ENCODE data around the gene C9orf43.
A peak's percentile ranks its signal among the peaks of the same experiment; 100 is the strongest.
"Not testable (repeated sequence)": the region's sequence is repeated elsewhere in the genome, so short reads cannot be mapped to it uniquely, and the experiment has no call there.

Gene C9orf43

GRCh38 chr9:113381909-113382411, 28.6 kb upstream of the C9orf43 start:
- DNase-seq (ENCODE audit: low read depth): no peak

GRCh38 chr9:113386571-113387393, 23.8 kb upstream of the C9orf43 start:
- DNase-seq (ENCODE audit: low read depth): no peak

DNA sequence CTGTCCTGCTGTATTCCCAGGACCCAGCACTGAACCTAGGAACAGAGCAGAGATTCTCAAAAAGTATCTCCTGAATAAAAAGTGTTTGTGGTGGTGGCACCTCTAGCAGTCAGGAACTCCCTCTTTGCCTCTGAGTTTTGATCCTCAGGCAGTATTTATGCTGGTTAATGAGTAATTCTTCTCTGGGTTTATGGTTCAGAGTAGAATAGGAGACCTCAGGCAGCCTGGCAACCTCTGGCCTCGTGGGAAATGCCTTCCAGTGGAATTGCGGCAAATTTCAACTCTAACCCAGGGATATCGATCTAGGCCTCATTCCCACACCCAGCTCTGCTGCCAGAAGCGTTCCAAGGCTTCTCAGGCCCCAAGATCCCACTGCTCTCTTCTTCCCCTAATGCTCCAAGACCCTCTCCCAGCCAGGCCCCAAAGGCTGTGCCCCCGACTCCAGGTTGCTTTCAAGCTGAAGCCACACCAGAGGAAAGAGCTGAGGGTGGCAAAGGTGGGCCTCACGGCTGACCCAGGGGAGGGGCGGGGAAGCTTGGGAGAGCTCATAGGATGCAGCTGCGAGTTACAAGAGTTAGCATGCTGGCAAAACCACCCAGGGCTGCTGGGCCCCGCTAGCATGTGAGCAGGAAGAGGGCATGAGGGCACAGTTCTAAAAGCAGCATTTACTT, 22.9 kb upstream of the C9orf43 start:
- DNase-seq (ENCODE audit: low read depth): no peak

DNA sequence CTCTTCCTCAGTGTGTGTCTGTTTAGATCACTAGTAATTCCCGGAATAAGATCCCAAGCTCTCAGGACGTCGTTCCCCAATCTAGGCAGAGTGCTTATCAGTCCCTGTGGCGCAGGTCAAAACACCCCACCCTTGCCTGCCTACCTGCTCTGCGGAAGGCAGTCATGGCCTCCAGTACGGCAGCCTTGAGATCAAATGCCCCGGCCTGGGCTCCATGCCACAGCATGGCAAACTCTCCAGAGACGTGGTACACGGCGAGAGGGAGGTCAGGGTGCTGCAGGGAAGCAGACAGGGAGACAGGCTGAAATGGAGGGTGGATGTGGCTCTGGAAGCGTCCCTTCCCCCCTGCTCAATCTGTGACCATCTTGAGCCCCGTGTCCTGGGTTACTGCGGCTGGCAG, 21.7 kb upstream of the C9orf43 start:
- no peak for DNase-seq (ENCODE audit: low read depth)

- no peak for DNase-seq (ENCODE audit: low read depth)
Observed at GRCh38 chr9:113389451-113389850, 21.1 kb upstream of the C9orf43 start.

DNA sequence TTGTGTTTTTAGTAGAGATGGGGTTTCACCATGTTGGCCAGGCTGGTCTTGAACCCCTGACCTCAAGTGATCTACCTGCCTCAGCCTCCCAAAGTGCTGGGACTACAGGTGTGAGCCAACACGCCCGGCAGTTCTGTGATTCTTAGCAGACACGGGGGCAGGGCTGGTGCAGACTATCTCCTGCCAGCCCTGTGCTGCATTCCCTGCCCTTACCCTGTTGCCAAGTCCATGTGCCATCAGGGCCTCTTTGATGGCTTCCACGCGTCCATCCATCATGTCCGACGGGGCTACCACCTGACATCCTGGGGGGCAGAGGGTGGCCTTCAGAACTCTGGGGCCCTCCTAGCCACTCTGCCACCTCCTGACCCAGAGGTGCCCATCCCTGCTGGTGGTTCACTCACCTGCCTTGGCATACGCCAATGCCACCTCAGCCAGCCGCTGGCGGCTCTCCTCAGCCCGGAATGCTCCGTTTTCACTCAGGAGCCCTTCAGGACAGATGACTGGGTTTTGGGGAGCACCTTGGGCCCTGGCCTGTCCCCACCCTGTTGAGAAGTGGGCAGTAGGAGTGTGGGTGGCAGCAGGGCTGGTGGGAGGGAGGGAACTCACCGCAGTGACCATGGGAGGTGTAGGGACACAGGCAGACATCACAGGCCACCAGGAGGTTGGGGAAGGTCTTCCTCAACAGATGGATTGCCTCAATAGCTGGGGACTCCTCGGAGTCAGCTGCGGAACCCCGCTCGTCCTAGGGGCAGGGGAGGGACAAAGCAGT, 20.2 kb upstream of the C9orf43 start:
- DNase-seq (ENCODE audit: low read depth): no peak

GRCh38 chr9:113391917-113392316, 18.6 kb upstream of the C9orf43 start:
- DNase-seq (ENCODE audit: low read depth): no peak

DNA sequence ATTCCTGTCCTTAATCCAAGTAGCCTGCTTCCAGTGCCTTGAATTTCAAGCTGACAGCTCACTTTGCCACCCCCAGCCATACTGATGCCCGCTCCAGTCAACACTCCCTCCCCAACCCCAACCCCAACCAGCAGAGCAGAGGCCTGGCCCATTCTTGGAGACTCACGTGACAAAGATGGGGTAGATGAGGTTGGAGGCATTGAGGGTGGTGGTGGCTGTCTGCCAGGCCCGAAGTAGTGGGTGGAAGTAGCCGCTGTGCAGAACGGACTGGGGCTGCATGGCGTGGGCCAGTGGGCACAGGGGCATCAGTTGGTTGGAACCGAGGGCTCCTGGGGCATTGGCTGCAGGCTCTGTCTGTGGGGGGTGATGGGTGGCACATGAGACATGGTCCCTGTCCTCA, 17.3 kb upstream of the C9orf43 start:
- no peak for DNase-seq (ENCODE audit: low read depth)

GRCh38 chr9:113395000-113395861, 15.3 kb upstream of the C9orf43 start:
- DNase-seq (ENCODE audit: low read depth): no peak

GRCh38 chr9:113397203-113397631, 13.3 kb upstream of the C9orf43 start:
- DNase-seq (ENCODE audit: low read depth): no peak

DNA sequence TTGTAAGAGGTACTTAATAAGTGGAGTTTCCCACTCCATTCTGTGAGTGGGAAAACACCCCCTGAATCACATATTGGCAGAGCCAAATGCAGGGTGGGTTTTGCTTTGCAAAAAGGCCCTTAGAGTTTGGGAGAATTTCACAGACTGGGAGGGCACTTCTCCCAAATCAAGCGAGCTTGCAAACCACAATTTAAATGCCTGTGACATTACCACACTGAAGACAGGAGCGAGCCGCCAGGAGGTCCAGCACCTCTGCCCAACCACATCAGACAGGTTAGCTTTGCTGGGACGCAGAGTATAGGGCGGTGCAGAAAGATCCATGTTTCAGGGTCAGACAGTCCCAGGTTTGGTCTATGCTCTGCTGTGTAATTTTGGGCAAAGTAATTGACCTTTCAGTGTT, 11.8 kb upstream of the C9orf43 start:
- DNase-seq (ENCODE audit: low read depth): no peak

DNA sequence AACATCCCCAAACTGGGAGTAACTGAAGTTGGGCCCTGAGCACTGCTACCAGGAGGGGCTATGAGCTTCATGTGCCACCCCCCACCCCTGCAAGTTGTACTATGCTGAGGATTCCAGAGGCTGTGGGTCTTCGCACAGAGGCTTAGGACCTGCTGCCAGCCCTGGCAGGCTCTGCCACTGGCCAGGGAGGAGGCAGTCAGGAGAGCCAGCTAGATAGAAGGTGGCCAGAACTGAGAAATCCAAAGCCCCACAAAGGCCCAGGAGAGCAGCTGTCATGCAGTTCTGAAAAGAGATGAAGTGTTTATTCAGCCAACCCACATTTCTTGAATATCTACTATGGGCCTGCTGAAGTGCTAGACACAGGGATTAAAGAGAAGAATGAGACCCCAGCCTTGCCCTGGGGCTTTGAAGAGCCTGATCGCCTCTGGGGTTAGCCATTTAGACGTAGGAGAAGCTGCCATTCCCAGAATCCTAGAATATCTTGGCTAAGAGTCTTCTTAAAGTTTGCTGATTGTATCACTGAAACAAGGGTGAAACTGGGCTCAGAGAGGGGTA, 10.8 kb upstream of the C9orf43 start:
- DNase-seq (ENCODE audit: low read depth): no peak

- peak; percentile 99 for DNase-seq (ENCODE audit: low read depth)
Observed at GRCh38 chr9:113401027-113401792, 9.3 kb upstream of the C9orf43 start, which contains the start of gene ALAD. Gene ALAD (minus strand): TSS chr9:113401284. CDS start chr9:113393559, 7,725 bp downstream.

DNA sequence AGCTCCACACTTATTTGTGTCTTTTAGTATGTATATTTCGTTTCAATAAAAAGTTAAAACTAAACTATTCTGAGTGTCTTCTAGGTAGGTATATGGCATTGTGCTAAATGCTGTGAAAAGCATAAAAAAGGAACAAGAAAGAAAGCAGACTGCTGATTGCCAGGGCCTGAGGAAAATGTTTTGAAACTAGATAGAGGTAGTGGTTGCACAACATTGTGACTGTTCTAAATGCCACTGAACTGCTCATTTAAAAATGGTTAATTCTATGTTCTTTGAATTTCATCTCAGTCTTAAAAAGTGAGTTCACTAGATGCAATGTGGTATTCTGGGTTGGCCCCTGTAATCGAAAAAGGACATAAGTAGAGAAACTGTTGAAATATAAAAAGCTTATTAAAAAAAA, 6.9 kb upstream of the C9orf43 start:
- DNase-seq (ENCODE audit: low read depth): no peak

DNA sequence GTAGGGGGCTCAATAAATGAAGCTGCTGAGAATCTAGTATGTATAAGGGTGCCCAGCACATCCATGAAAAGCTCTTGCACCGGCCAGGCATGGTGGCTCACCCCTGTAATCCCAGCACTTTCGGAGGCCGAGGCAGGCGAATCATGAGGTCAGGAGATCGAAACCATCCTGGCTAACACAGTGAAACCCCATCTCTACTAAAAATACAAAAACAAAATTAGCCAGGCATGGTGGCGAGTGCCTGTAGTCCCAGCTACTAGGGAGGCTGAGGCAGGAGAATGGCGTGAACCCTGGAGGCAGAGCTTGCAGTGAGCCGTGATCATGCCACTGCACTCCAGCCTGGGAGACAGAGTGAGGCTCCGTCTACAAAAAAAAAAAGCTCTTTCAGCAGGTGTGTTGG, 4.2 kb upstream of the C9orf43 start:
- not testable (repeated sequence) for DNase-seq (ENCODE audit: low read depth)

DNA sequence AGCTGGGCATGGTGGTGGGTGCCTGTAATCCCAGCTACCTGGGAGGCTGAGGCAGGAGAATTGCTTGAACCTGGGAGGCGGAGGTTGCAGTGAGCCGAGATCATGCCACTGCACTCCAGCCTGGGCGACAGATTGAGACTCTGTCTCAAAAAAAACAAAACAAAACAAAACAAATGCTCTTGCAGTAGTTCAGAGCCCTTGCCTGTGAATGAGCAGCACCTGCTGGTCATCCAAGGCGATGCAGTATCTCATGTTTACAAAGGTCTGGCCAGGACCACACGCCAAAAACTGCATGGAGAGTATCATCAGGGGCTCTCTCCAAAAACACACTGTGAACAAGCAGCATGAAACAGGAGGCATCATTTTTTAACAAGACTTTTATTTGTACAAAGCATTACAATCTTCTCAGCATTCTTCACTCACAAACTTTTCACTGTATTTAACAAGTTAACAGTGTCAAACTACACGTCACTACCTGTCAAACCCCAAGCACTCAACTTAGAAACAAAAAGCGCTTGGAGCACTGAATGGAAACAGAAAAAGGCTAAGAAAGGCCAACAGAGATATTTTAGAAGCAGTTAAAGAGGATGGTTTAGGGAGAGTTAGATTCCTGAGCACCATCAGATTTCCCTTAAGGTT, 3.6 kb upstream of the C9orf43 start:
- DNase-seq (ENCODE audit: low read depth): peak; percentile 29

DNA sequence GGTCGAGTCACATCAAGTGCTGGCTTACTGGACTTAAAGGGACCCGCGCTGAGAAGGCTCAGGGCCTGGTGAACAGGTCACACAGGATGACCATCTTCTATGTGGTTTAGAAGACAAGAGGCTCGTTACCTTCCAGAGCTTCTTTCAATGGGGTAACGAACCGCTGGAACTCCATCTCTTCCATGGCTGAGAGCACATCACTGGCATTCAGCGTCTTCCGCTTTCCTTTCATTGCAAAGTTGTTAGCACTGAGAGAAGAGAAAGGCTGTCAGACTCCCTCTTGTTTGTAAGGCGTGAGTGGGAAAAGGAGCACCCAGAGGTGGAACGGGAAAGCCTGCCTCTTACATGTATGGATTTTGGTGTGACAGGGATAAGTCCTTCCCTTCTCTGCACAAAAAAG, 1.1 kb upstream of the C9orf43 start:
- no peak for DNase-seq (ENCODE audit: low read depth)

DNA sequence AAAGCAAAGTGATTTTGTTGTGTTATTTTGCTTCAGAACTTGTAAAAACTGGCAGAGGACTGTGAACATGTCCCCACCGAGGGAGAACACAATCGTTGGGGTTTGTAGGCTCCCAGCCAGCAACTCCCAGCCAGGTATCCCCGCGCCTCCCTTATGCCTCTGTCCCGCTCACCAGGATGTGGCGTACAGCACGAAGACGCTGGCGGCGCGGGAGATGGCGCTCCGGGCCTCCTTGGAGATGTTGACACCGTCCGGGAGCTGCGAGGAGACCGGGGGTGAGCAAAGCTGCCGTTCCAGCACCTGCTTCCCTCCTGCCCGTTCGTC, 702 bp upstream of the C9orf43 start:
- DNase-seq (ENCODE audit: low read depth): no peak

GRCh38 chr9:113416149-113416721, 5.7 kb downstream of the C9orf43 start:
- DNase-seq (ENCODE audit: low read depth): no peak

- DNase-seq (ENCODE audit: low read depth): no peak
Observed at GRCh38 chr9:113417370-113417769, 6.8 kb downstream of the C9orf43 start.
